ENCODE data around the gene AOC3.
"Not testable (repeated sequence)": the region's sequence is repeated elsewhere in the genome, so short reads cannot be mapped to it uniquely, and the experiment has no call there.

The AOC3 gene

DNA sequence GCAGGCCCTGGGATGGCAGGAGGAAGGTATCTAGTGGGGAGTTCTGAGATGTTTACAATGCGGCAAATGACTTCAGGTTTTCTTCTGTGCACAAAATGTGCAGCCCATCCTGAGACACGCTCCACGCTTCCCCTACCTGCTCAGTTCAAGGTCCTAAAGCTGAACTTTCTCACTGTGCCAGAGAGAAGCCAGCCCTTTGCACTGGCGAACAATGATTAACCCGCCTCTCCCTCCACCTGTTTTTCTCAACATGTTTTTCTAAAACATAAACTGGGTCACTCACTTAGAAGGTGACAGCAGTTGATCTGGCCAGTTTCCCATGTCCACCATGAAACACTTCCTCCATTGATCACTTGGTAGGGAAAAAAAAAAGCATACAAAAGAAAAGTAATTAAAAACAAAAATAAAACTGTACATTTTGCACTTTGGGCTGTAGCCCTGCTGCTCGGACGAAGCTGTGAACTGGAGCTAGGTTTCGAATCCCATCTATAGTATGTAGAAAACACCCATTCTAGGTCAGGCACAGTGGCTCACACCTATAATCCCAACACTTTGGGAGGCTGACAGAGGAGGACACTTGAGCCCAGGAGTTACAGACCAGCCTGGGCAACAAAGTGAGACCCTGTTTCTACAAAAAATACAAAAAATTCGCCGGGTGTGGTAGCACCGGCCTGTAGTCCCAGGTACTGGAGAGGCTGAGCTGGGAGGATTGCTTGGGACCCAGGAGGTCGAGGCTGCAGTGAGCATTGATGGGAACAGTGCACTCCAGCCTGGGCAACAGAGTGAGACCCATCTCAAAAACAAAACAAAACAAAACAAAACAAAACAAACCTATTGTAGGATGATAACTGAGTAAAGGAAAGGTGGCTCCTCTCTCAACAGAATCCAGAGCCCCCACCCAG lies 43.5 kb downstream of the AOC3 start:
- no peak for DNase-seq

DNA sequence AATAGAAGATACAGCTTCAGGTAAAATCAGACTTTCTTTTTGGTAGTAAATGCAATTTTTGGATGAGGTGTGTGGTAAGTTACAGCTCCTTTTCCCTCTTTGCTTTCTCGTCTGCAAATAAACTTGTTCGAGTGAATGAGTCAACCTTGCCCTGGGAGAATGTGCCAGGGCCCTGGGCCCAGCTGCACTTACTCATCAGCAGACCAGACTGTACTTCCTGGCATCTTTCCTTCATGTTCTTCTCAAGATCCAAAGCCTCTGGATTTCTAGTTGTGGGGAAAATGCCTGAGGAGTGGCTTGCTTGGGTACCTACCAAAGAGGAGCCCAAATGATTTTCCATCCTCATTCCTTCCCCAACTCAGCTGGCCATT lies 44.2 kb downstream of the AOC3 start:
- DNase-seq, result no peak

- no peak for DNase-seq
These were observed 47.3 kb downstream of the AOC3 start for GRCh38 chr17:42898147-42898811.

- not testable (repeated sequence) for DNase-seq
These were observed 49.0 kb downstream of the AOC3 start for GRCh38 chr17:42899981-42900380.

- DNase-seq, result no peak
These were observed 49.7 kb downstream of the AOC3 start, which contains the start of gene G6PC1 for GRCh38 chr17:42900460-42901331. TSS of gene G6PC1 (plus strand) at chr17:42900799. CDS start at chr17:42900877, 78 bp downstream.

GRCh38 chr17:42901535-42902229 lies 50.7 kb downstream of the AOC3 start:
- DNase-seq, result no peak

DNA sequence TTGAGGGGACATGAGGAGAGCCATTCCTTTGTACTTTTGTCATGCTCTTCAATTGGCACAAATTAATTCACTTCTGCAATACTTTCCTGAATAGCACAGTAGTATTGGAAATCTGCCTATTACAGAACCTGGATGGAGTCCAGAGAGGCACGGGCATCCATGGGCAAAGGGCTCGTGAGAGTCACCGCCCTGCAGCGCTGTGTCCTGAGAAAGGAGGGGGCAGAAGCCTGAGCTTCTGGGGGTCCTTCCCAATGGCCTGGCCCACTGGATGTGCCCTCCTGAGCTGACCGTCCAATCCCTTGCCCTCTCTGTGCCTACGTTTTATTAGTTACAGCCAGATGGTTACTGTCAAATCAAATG lies 53.1 kb downstream of the AOC3 start:
- DNase-seq, result no peak

DNA sequence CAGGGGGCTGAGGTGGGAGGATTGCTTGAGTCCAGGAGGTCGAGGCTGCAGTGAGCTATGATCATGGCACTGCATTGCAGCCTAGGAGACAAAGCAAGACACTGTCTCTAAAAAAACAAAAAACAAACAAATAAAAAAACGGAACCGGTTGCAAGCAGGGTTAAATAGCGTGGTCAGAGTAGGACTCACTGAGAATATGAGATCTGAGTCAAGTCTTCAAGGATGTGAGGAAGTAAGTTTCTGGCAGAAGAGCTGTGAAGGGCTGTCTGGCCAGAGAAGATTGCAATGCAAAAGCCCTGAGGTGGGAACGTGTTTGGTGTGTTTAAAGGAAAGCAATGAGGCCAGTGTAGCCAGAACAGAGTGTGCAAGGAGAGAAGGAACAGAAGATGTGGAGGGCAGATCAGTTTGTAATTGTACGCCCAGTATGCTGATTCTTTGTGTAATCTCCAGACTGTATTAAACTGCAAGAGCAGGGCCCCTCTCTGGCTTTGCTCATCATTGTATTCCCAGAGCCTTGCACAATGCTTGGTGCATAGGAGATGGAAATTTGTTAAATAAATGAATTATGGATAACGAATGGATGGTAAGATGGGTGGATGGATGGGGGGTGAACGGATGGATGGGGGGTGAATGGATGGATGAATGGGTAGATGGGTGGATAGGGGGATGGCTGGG lies 55.9 kb downstream of the AOC3 start:
- DNase-seq, result no peak
